Heart right ventricle (tissue), 16 donors: ENCODE data around the gene LRRC14B. TPM values are rescaled to one million over a fixed set of nuclear protein-coding genes. Genes with fewer than 3 reads are reported as not detected.

ENCODE experiments used
- ATAC-seq, 8 donors: fragments of 200-7000 bp; cut with Tn5 transposase; one replicate each; pipeline ENCODE4 v1.9.1; 2020; ENCODE audit warnings: mild to moderate bottlenecking in 8 of 8, moderate library complexity in 8 of 8, moderate number of reproducible peaks in 1 of 8
- DNase-seq, 2 donors: peaks; one replicate each; pipeline ENCODE4 v3.0.0-alpha.2; 2020
- H3K27ac ChIP-seq, 10 donors: fragments of 200-600 bp; sonication (generic) in 2 of 10; one replicate each; pipeline versions ENCODE4 v1.5.0 to v1.8.0; 2020 to 2022; ENCODE audit warnings: mild to moderate bottlenecking in 3 of 10
- H3K27me3 ChIP-seq, 7 donors: fragments of 200-600 bp; one replicate each; pipeline ENCODE4 v1.8.0; 2021 to 2022; ENCODE audit warnings: mild to moderate bottlenecking in 2 of 7
- H3K36me3 ChIP-seq, 9 donors: fragments of 200-600 bp; sonication (generic) in 1 of 9; one replicate each; pipeline versions ENCODE4 v1.5.0 to v1.8.0; 2020 to 2022; ENCODE audit warnings: mild to moderate bottlenecking in 2 of 9
- H3K4me1 ChIP-seq, 9 donors: fragments of 200-600 bp; sonication (generic) in 1 of 9; one replicate each; pipeline versions ENCODE4 v1.5.0 to v1.8.0; 2020 to 2022; ENCODE audit warnings: mild to moderate bottlenecking in 4 of 9
- H3K4me3 ChIP-seq, 10 donors: fragments of 200-600 bp; sonication (generic) in 2 of 10; one replicate each; pipeline versions ENCODE4 v1.5.0 to v1.8.0; 2020 to 2022; ENCODE audit warnings: mild to moderate bottlenecking in 7 of 10, moderate library complexity in 2 of 10
- H3K9me3 ChIP-seq, 11 donors: fragments of 200-600 bp in 10 of 11; sonication (generic) in 2 of 11; one replicate each; pipeline versions ENCODE4 v1.5.0 to v1.8.0; 2013 to 2022; ENCODE audit warnings: mild to moderate bottlenecking in 2 of 11, control low read depth in 1 of 11, moderate library complexity in 1 of 11
- CTCF ChIP-seq, 9 donors: fragments of 200-600 bp; sonication (generic) in 2 of 9; IDR thresholded peaks; one replicate each; pipeline versions ENCODE4 v1.5.0 to v1.8.0; 2021 to 2022; ENCODE audit warnings: antibody characterized with exemption in 9 of 9, mild to moderate bottlenecking in 5 of 9, moderate library complexity in 1 of 9
- WGBS, 2 donors: extraction: QIAGEN DNeasy Blood & Tissue Kit; methylation state at CpG; one replicate each; pipeline ENCODE4 v1.1.7; 2013; ENCODE audit warnings: inconsistent platforms in 1 of 2; 5-methylcytosine and 5-hydroxymethylcytosine counted together
- intact Hi-C, 10 donors: fragments of 100-400 bp; cut with DNase I; formaldehyde crosslinking; loops; one replicate each; pipeline versions ENCODE4 v1.11.1 to v1.14.2; 2022
- polyA plus RNA-seq, 2 donors: library from polyadenylated mRNA; stranded (reverse); fragments of 200-250 nt; gene quantifications; one replicate each; pipeline ENCODE4 v1.2.3, GENCODE V29; 2013
- total RNA-seq, 10 donors: library from RNA; stranded (reverse); fragmentation: NEBNext Ultra II Directional in 3 of 10; extraction: Animal tissue kit (Norgen Biotek cat#: 25700) in 3 of 10; gene quantifications; one replicate each; pipeline versions ENCODE4 v1.2.1 to v1.2.4, GENCODE V29; 2021 to 2023
- donor health status: Arrhythmogenic right ventricular cardiomyopathy.
- donor health status: ischemic (EF 13 %, LVEDD 7.1; RV severe dilation, severe dysfunction).
- donor health status: healthy with polysubstance abuse.
- donor health status: DM: no; HTN: yes; CAD: no.
- donor health status: DM: no; HTN: no; CAD: no.
- donor health status: ischemic (EF 25% LVEDD 6.9; RV normal size, moderate dysfunction).
- donor health status: ischemic (EF 25% LVEDD 5.7; RV mildly dilated, moderate dysfunction).
- donor health status: healthy.
- donor health status: DM: yes; HTN: yes; CAD: no.
- donor health status: Ischemic cardiomyopathy.
- donor health status: ischemic (EF 35%, LVEDD 5.7; RV mildly dilated, moderate dysfunction).
- donor health status: nonischemic (EF 11% LVEDD 7.7; RV severe dilation, severe dysfunction).
- donor health status: DM: yes; HTN: yes; CAD: no.
- donor health status: PGD.
- donor health status: ischemic (EF 29% LVEDD 5.4; RV normal size, mild dysfunction).
- donor health status: nonischemic (EF 23%, LVEDD 6.1; RV moderate dilation, normal function).

LRRC14B gene
- total and polyA plus RNA-seq, 12 donors, result 2.6 to 96.6 (median 49.9) TPM

- no peaks in the 10 kb centered on the region for H3K36me3 ChIP-seq
- no peak overlapping the region for H3K4me3 ChIP-seq
- TF ChIP-seq CTCF (IDR thresholded peaks at IDR 0.05), result no peak
- H3K9me3 ChIP-seq, result peaks cover 0 to 27% (median 19%) of the 10 kb centered on the region in 11 donors
- DNase-seq (no peak), ATAC-seq (no peak)
- H3K27me3 ChIP-seq, result peaks cover 0 to 11% (median 0%) of the 10 kb centered on the region in 7 donors
- H3K27ac ChIP-seq, result no peak overlapping the region
- intact Hi-C loops, result no loop called here
- no peaks in the 10 kb centered on the region for H3K4me1 ChIP-seq
- WGBS, 2 donors, result 84 to 87% methylated on average over 4 of the region's 4 CpGs
Measured at GRCh38 chr5:150746-151145, 40.5 kb upstream of the LRRC14B start.

GRCh38 chr5:152077-152476 lies 39.2 kb upstream of the LRRC14B start:
- TF ChIP-seq CTCF (IDR thresholded peaks at IDR 0.05), result no peak
- no peak overlapping the region for H3K4me3 ChIP-seq
- H3K4me1 ChIP-seq, result no peaks in the 10 kb centered on the region
- peaks cover 0 to 15% (median 0%) of the 10 kb centered on the region in 7 donors for H3K27me3 ChIP-seq
- no peaks in the 10 kb centered on the region for H3K36me3 ChIP-seq
- intact Hi-C loops, result no loop called here
- WGBS, 2 donors, result 62 to 93% methylated on average over 6 of the region's 6 CpGs
- H3K27ac ChIP-seq, result no peak overlapping the region
- DNase-seq (no peak), ATAC-seq (no peak)
- H3K9me3 ChIP-seq, result peaks cover 0 to 23% (median 16%) of the 10 kb centered on the region in 11 donors

GRCh38 chr5:153256-153655 lies 38.0 kb upstream of the LRRC14B start:
- no peak overlapping the region for H3K27ac ChIP-seq

GRCh38 chr5:154236-154635 lies 37.1 kb upstream of the LRRC14B start:
- peaks cover 0 to 2% (median 0%) of the 10 kb centered on the region in 11 donors for H3K9me3 ChIP-seq
- no peak overlapping the region for H3K4me3 ChIP-seq
- WGBS, 2 donors, result 58 to 65% methylated on average over 10 of the region's 10 CpGs
- no peaks in the 10 kb centered on the region for H3K4me1 ChIP-seq
- H3K27me3 ChIP-seq, result peaks cover 0 to 22% (median 6%) of the 10 kb centered on the region in 7 donors
- no peaks in the 10 kb centered on the region for H3K36me3 ChIP-seq
- ATAC-seq (no peak), DNase-seq (no peak)
- intact Hi-C loops, result no loop called here
- H3K27ac ChIP-seq, result no peak overlapping the region
- no peak for TF ChIP-seq CTCF (IDR thresholded peaks at IDR 0.05)

More at GRCh38 chr5:153256-153655, 38.0 kb upstream of the LRRC14B start:
- Histone ChIP-seq H3K4me3 (no peak overlapping the region), H3K36me3 (no peaks in the 10 kb centered on the region), H3K27me3 (peaks cover 0 to 15% (median 0%) of the 10 kb centered on the region in 7 donors), H3K9me3 (peaks cover 0 to 12% (median 4%) of the 10 kb centered on the region in 11 donors), H3K4me1 (no peaks in the 10 kb centered on the region)
- DNase-seq (no peak), ATAC-seq (no peak)
- WGBS, 2 donors, result 69 to 82% methylated on average over 8 of the region's 8 CpGs
- TF ChIP-seq CTCF (IDR thresholded peaks at IDR 0.05), result no peak
- intact Hi-C loops, result no loop called here
